HG03097 (cell line): Measurements from ENCODE around the gene TAS2R46.
"Not testable (repeated sequence)": the region's sequence is repeated elsewhere in the genome, so short reads cannot be mapped to it uniquely, and the experiment has no call there.

Experiments
- ATAC-seq: cut with Tn5 transposase; IDR thresholded peaks from one replicate; pipeline ENCODE4 v1.9.1; 2021; ENCODE audit not compliant: unreplicated experiment, low FRiP score

TAS2R46 gene

GRCh38 chr12:11040162-11040561 is 21.9 kb downstream of the TAS2R46 start:
- ATAC-seq = no peak

GRCh38 chr12:11039171-11039570 is 22.9 kb downstream of the TAS2R46 start:
- ATAC-seq = no peak

- not testable (repeated sequence) for ATAC-seq
Observed at GRCh38 chr12:11033959-11034358, 28.1 kb downstream of the TAS2R46 start.

- ATAC-seq = no peak
Observed at GRCh38 chr12:11031307-11031706, 30.8 kb downstream of the TAS2R46 start, which contains the start of gene TAS2R31. TSS of gene TAS2R31 (minus strand) at chr12:11031407. CDS start at chr12:11031335, 72 bp downstream.

GRCh38 chr12:11026118-11026517 is 36.0 kb downstream of the TAS2R46 start:
- ATAC-seq = no peak

- ATAC-seq = no peak
Observed at GRCh38 chr12:11023387-11023786, 38.7 kb downstream of the TAS2R46 start.

- no peak for ATAC-seq
Observed at GRCh38 chr12:11022520-11022919, 39.6 kb downstream of the TAS2R46 start, which contains the start of gene TAS2R19. TSS of gene TAS2R19 (minus strand) at chr12:11022620. CDS start at chr12:11022571, 49 bp downstream.

- no peak for ATAC-seq
Observed at GRCh38 chr12:11016937-11017336, 45.2 kb downstream of the TAS2R46 start.

GRCh38 chr12:11015775-11016430 is 46.2 kb downstream of the TAS2R46 start:
- no peak for ATAC-seq

- no peak for ATAC-seq
Observed at GRCh38 chr12:11014234-11014633, 47.9 kb downstream of the TAS2R46 start.
